ENCODE data around the gene PPCDC.

Gene PPCDC

DNA sequence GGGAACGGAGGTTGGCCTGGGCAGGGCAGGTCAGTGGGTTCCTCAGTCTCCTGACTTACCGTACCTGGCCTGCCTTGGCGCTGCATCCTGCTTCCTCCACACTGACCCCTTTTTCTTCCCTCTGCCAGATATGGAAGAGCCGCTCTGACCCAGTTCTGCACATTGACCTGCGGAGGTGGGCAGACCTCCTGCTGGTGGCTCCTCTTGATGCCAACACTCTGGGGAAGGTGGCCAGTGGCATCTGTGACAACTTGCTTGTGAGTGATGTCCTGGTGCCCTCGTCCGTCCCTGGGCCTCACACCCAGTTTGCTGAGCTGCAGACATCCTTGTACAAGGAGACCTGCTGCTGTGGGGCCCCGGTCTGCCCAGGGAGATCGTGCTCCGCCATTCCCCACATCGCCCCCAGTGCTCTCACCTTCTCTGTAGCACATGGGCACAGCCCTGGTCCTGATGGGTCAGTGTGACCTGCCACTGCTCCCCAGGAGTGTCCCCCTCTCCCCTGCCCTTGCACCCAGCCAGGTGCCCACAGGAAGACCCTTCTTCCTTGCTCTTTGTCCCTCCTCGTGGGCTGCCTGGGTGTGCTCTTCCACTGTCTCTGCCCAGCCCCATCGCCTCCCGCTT, 21.0 kb downstream of the PPCDC start:
- POLR2A ChIA-PET = interaction anchor here (0.6 to 2.2 kb wide), 13 partner anchors 13 to 295 kb away, joined by 3 to 25 read pairs (median 6); partner anchors contain the start of genes C15orf39 and PPCDC
- CTCF ChIA-PET = interaction anchor here (0.8 to 4.7 kb wide), 29 partner anchors 9 to 324 kb away, joined by 3 to 54 read pairs (median 11); partner anchors contain the start of genes MAN2C1, PPCDC and SCAMP5
- DNase-seq (ENCODE audit: extremely low spot score) = no peak
- TF ChIP-seq, protein P1, sequence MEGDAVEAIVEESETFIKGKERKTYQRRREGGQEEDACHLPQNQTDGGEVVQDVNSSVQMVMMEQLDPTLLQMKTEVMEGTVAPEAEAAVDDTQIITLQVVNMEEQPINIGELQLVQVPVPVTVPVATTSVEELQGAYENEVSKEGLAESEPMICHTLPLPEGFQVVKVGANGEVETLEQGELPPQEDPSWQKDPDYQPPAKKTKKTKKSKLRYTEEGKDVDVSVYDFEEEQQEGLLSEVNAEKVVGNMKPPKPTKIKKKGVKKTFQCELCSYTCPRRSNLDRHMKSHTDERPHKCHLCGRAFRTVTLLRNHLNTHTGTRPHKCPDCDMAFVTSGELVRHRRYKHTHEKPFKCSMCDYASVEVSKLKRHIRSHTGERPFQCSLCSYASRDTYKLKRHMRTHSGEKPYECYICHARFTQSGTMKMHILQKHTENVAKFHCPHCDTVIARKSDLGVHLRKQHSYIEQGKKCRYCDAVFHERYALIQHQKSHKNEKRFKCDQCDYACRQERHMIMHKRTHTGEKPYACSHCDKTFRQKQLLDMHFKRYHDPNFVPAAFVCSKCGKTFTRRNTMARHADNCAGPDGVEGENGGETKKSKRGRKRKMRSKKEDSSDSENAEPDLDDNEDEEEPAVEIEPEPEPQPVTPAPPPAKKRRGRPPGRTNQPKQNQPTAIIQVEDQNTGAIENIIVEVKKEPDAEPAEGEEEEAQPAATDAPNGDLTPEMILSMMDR (IDR thresholded peaks at IDR 0.05; ENCODE audit: control extremely low read depth, extremely low read depth, low read depth, missing control alignments) = no peak

DNA sequence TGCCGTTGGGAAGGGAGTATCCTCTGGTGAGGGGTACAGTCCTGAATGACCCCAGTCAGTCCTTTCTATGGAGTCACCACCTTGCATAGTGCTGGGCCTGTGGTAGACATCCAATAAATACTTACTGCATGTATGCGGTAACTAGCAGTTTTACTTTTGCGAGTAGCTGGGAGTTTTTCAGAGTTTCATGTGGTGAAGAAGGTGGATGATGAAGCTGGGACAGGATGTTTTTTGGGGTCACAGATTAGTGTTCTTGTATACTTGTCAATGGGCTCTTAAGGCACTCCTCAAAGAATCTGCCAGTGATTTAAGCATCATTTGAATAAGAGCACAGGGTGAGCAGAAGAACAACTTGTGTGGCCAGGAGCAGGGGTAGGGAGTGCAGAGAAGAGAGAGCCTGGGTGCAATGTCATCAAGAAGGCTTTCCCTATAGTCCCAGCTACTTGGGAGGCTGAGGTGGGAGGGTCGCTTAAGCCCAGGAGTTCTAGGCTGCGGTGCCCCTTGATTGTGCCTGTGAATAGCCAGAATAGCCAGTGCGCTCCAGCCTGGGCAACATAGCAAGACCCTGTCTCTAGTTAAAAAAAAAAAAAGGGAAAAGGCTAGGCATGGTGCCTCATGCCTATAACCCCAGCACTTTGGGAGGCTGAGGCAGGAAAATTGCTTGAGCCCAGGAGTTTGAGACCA, 22.1 kb downstream of the PPCDC start:
- ChIA-PET POLR2A (interaction anchor here (0.6 kb wide), 1 partner anchor 155 kb away, joined by 3 read pairs; no protein-coding TSS in a partner anchor), CTCF (interaction anchor here (0.8 to 4.7 kb wide), 10 partner anchors 10 to 161 kb away, joined by 3 to 52 read pairs (median 9); no protein-coding TSS in a partner anchor)
- no peak for DNase-seq (ENCODE audit: extremely low spot score)
- TF ChIP-seq, protein P1 (IDR thresholded peaks at IDR 0.05; ENCODE audit: control extremely low read depth, extremely low read depth, low read depth, missing control alignments) = no peak

DNA sequence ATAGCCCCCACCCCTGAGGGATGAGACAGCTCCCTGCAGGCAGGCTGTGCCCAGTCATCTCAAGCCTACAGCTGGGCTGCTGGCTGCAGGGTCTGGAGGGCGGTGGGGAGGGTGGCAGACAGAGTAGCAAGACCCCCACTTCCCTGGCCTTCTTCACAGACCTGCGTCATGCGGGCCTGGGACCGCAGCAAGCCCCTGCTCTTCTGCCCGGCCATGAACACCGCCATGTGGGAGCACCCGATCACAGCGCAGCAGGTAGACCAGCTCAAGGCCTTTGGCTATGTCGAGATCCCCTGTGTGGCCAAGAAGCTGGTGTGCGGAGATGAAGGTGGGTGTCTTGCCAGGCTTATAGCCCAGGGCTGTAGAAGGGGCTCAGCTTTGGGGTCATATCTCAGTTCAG, 25.0 kb downstream of the PPCDC start:
- TF ChIP-seq, protein P1 (IDR thresholded peaks at IDR 0.05; ENCODE audit: control extremely low read depth, extremely low read depth, low read depth, missing control alignments) = no peak
- ChIA-PET POLR2A (interaction anchor here (0.7 kb wide), 1 partner anchor 123 kb away, joined by 3 read pairs; no protein-coding TSS in a partner anchor), CTCF (no interaction called here)
- no peak for DNase-seq (ENCODE audit: extremely low spot score)

DNA sequence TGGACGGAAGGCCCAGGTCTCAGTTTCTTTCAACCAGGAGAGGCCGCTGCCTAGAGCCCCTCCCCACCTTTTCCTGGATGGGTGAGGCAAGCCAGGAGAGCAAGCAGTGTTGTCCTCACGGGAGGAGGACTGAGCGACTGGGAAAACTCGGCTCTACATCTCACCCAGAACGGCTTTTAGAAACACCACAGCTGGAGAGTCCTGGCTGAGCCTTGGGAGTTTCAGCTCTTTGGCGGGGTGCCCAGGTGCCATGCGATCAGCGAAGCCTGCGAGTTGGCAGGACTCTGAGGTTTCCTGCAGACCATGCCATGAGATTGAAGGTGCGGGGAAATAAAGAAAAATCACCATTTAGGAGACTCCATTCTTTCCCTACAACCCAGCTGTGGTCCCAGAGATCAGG, 26.0 kb downstream of the PPCDC start:
- ChIA-PET CTCF (interaction anchor here (1.2 to 2.1 kb wide), 3 partner anchors 9 to 20 kb away, joined by 3 to 9 read pairs (median 4); no protein-coding TSS in a partner anchor), POLR2A (no interaction called here)
- TF ChIP-seq, protein P1 (IDR thresholded peaks at IDR 0.05; ENCODE audit: control extremely low read depth, extremely low read depth, low read depth, missing control alignments) = no peak

DNA sequence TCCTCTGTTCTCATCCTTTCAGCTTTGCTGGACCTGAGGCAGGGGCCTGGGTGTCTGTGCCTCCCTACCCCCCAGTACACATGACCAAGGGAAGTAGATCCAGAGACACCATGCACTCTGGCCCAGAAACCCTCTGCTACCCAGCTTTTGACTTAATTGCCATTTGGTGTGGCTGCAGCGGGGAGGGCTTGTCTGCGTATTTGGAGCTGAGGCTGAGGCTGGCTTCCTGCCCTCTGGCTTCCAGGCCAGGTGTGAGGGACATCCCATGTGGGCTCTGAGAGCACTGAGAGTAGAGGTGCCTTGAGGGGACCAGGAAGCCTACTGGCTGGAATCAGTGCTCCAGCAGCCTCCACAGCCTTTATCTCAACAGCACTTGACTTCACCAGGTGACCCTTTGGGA, 26.9 kb downstream of the PPCDC start:
- TF ChIP-seq, protein P1 (IDR thresholded peaks at IDR 0.05; ENCODE audit: control extremely low read depth, extremely low read depth, low read depth, missing control alignments) = no peak
- POLR2A ChIA-PET = no interaction called here
- no peak for DNase-seq (ENCODE audit: extremely low spot score)
- CTCF ChIA-PET = interaction anchor here (1.4 to 2.1 kb wide), 2 partner anchors 8 to 11 kb away, joined by 4 to 9 read pairs; no protein-coding TSS in a partner anchor

More for the DNA sequence above, 26.0 kb downstream of the PPCDC start:
- no peak for DNase-seq (ENCODE audit: extremely low spot score)

DNA sequence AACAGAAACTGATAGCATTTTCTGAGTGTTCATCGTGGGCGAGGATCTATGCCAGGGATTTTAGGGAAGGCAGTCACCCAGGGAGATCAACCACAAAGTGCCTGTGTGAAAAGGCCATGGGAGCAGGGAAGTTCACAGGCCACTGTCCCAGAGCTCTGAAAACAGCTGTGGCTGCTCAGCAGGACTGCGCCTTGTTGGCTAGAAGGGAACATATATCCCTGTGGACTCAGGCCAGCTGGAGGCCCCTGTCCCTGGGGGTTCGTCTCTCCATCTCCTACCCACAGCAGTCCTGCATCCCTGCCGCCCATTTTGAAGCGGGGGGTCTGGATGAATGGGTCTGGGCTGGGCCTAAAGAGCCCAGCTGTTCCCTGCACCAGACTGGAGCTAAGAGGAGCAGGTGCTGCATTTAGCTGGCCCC, 27.8 kb downstream of the PPCDC start:
- DNase-seq (ENCODE audit: extremely low spot score) = no peak

More for the DNA sequence above, 27.8 kb downstream of the PPCDC start:
- TF ChIP-seq, protein P1 (IDR thresholded peaks at IDR 0.05; ENCODE audit: control extremely low read depth, extremely low read depth, low read depth, missing control alignments) = no peak
- CTCF ChIA-PET = interaction anchor here (2.1 to 3.6 kb wide), 2 partner anchors 8 to 10 kb away, joined by 9 to 18 read pairs; no protein-coding TSS in a partner anchor
- POLR2A ChIA-PET = no interaction called here

Measured in GM10248 (cell line).